H9 (cell line): ENCODE measurements around the gene NCAM1. TPM values are rescaled to one million over a fixed set of nuclear protein-coding genes. Genes with fewer than 3 reads are reported as not detected.

Experiments used
- DNase-seq: peaks from one replicate; pipeline ENCODE4 v3.0.0-alpha.2; 2017
- H2AFZ ChIP-seq: one replicate; pipeline ENCODE4 v1.6.1; 2013; ENCODE audit warnings: mild to moderate bottlenecking, low read length, control low read depth, moderate library complexity
- H2AK5ac ChIP-seq: 2 replicates; pipeline ENCODE4 v1.6.1; 2013; ENCODE audit warnings: low read length, control low read depth, mixed read lengths; ENCODE audit not compliant: insufficient read length
- H2BK120ac ChIP-seq: one replicate; pipeline ENCODE4 v1.6.1; 2013; ENCODE audit warnings: low read depth, mild to moderate bottlenecking, low read length, control low read depth, inconsistent platforms; ENCODE audit not compliant: poor library complexity, severe bottlenecking
- H2BK12ac ChIP-seq: 2 replicates; pipeline ENCODE4 v1.6.1; 2013; ENCODE audit warnings: low read length, control low read depth, mixed read lengths, low read depth; ENCODE audit not compliant: insufficient read length
- H2BK15ac ChIP-seq: 2 replicates; pipeline ENCODE4 v1.6.1; 2013; ENCODE audit warnings: low read depth, low read length, control low read depth
- H2BK20ac ChIP-seq: one replicate; pipeline ENCODE4 v1.6.1; 2013; ENCODE audit warnings: low read depth, mild to moderate bottlenecking, low read length, control low read depth, inconsistent platforms; ENCODE audit not compliant: poor library complexity, severe bottlenecking
- H2BK5ac ChIP-seq: 2 replicates; pipeline ENCODE4 v1.6.1; 2013; ENCODE audit warnings: low read length, control low read depth, mixed read lengths; ENCODE audit not compliant: insufficient read length
- H3K14ac ChIP-seq: 2 replicates; pipeline ENCODE4 v1.6.1; 2013; ENCODE audit warnings: low read length, control low read depth; ENCODE audit not compliant: insufficient read depth
- H3K18ac ChIP-seq: 2 replicates; pipeline ENCODE4 v1.6.1; 2013; ENCODE audit warnings: low read depth, mild to moderate bottlenecking, mixed read lengths, low read length, control low read depth; ENCODE audit not compliant: insufficient read length
- H3K23ac ChIP-seq: 2 replicates; pipeline ENCODE4 v1.6.1; 2013; ENCODE audit warnings: low read length, control low read depth, mixed read lengths, low read depth; ENCODE audit not compliant: insufficient read length
- H3K23me2 ChIP-seq: 2 replicates; pipeline ENCODE4 v1.6.1; 2013; ENCODE audit warnings: low read depth, mild to moderate bottlenecking, mixed read lengths, low read length, control low read depth; ENCODE audit not compliant: insufficient read length, poor library complexity, severe bottlenecking
- H3K27ac ChIP-seq: 2 replicates; pipeline ENCODE4 v1.5.1; 2013; ENCODE audit warnings: low read length, control low read depth, mixed read lengths, low read depth; ENCODE audit not compliant: insufficient read length
- H3K27me3 ChIP-seq: 2 replicates; pipeline ENCODE4 v1.6.1; 2013; ENCODE audit warnings: low read length, control low read depth, inconsistent platforms; ENCODE audit not compliant: insufficient read depth
- H3K4ac ChIP-seq: 2 replicates; pipeline ENCODE4 v1.6.1; 2013; ENCODE audit warnings: low read depth, mild to moderate bottlenecking, control low read depth, inconsistent platforms, low read length, moderate library complexity
- H3K4me1 ChIP-seq: 2 replicates; pipeline ENCODE4 v1.6.1; 2013; ENCODE audit warnings: low read length, control low read depth, inconsistent platforms; ENCODE audit not compliant: insufficient read depth
- H3K4me2 ChIP-seq: 2 replicates; pipeline ENCODE4 v1.6.1; 2013; ENCODE audit warnings: low read length, control low read depth, mixed read lengths; ENCODE audit not compliant: insufficient read length, insufficient read depth
- H3K56ac ChIP-seq: 2 replicates; pipeline ENCODE4 v1.6.1; 2013; ENCODE audit warnings: low read depth, mild to moderate bottlenecking, mixed read lengths, low read length, control low read depth; ENCODE audit not compliant: insufficient read length
- H3K79me1 ChIP-seq: 2 replicates; pipeline ENCODE4 v1.6.1; 2013; ENCODE audit warnings: low read depth, mild to moderate bottlenecking, moderate library complexity, low read length, control low read depth, inconsistent platforms; ENCODE audit not compliant: insufficient read depth, poor library complexity, severe bottlenecking
- H3K79me2 ChIP-seq: 2 replicates; pipeline ENCODE4 v1.6.1; 2013; ENCODE audit warnings: low read length, control low read depth, inconsistent platforms; ENCODE audit not compliant: insufficient read depth
- H3K9ac ChIP-seq: 2 replicates; pipeline ENCODE4 v1.6.1; 2013; ENCODE audit warnings: low read length, control low read depth, mixed read lengths; ENCODE audit not compliant: insufficient read length; ENCODE audit errors: extremely low read depth
- H3K9me3 ChIP-seq: one replicate; pipeline ENCODE4 v1.6.1; 2013; ENCODE audit warnings: low read depth, low read length, inconsistent platforms; ENCODE audit not compliant: control insufficient read depth
- H3T11ph ChIP-seq: one replicate; pipeline ENCODE4 v1.6.1; 2013; ENCODE audit warnings: mild to moderate bottlenecking, low read length, control low read depth, inconsistent platforms
- H4K20me1 ChIP-seq: one replicate; pipeline ENCODE4 v1.6.1; 2013; ENCODE audit not compliant: control insufficient read depth, insufficient read length, insufficient read depth
- H4K5ac ChIP-seq: 2 replicates; pipeline ENCODE4 v1.6.1; 2013; ENCODE audit warnings: low read depth, mild to moderate bottlenecking, mixed read lengths, low read length, control low read depth; ENCODE audit not compliant: insufficient read length
- H4K8ac ChIP-seq: replicated peaks from 2 replicates; pipeline ENCODE4 v1.6.1; 2013; ENCODE audit warnings: low read length, control low read depth, mixed read lengths, low read depth; ENCODE audit not compliant: insufficient read length
- H4K91ac ChIP-seq: 2 replicates; pipeline ENCODE4 v1.6.1; 2013; ENCODE audit warnings: low read depth, mild to moderate bottlenecking, moderate library complexity, mixed read lengths, low read length, control low read depth; ENCODE audit not compliant: insufficient read length
- H3K27ac Mint-ChIP-seq, 3 experiments: 2 replicates in 2 of 3; 3 replicates in 1 of 3; pipeline ENCODE4 v1.8.0; 2020 to 2021; ENCODE audit warnings: mixed read lengths in 3 of 3, mild to moderate bottlenecking in 1 of 3, moderate library complexity in 1 of 3
- H3K27me3 Mint-ChIP-seq: 2 replicates; pipeline ENCODE4 v1.8.0; 2021; ENCODE audit warnings: low read depth, mild to moderate bottlenecking, moderate library complexity, mixed read lengths
- H3K36me3 Mint-ChIP-seq, 3 experiments: 2 replicates in 2 of 3; 3 replicates in 1 of 3; pipeline ENCODE4 v1.8.0; 2020 to 2021; ENCODE audit warnings: low read depth in 3 of 3, mixed read lengths in 3 of 3; ENCODE audit not compliant: insufficient read depth in 1 of 3
- H3K4me1 Mint-ChIP-seq, 2 experiments: 2 replicates each; pipeline ENCODE4 v1.8.0; 2020; ENCODE audit warnings: mixed read lengths in 2 of 2
- H3K4me3 Mint-ChIP-seq, 2 experiments: 2 replicates in 1 of 2; 3 replicates in 1 of 2; pipeline ENCODE4 v1.8.0; 2020 to 2021; ENCODE audit warnings: mild to moderate bottlenecking in 2 of 2, mixed read lengths in 2 of 2, moderate library complexity in 1 of 2
- H3K9me3 Mint-ChIP-seq, 2 experiments: 2 replicates in 1 of 2; 3 replicates in 1 of 2; pipeline ENCODE4 v1.8.0; 2020; ENCODE audit warnings: mild to moderate bottlenecking in 2 of 2, mixed read lengths in 2 of 2, moderate library complexity in 1 of 2
- WGBS: extraction: QIAGEN DNeasy Blood & Tissue Kit; methylation state at CpG from one replicate; pipeline ENCODE4 v1.1.7; 2013; ENCODE audit warnings: missing lambda C conversion rate, low lambda C conversion rate, mixed read lengths; ENCODE audit not compliant: insufficient read length; ENCODE audit errors: extremely low coverage; 5-methylcytosine and 5-hydroxymethylcytosine counted together
- total RNA-seq: library from RNA; stranded (reverse); gene quantifications from 2 replicates; pipeline ENCODE4 v1.2.1, GENCODE V29; 2021
- TF ChIP-seq, protein P1 (sequence below): fragments of 200-600 bp; sonication (generic); conservative IDR thresholded peaks from 3 replicates; pipeline ENCODE4 v1.8.0; 2021; ENCODE audit warnings: antibody characterized with exemption, mild to moderate bottlenecking

Gene NCAM1
- total RNA-seq, 1 experiment from 2014 or later, result 2.5 TPM

DNA sequence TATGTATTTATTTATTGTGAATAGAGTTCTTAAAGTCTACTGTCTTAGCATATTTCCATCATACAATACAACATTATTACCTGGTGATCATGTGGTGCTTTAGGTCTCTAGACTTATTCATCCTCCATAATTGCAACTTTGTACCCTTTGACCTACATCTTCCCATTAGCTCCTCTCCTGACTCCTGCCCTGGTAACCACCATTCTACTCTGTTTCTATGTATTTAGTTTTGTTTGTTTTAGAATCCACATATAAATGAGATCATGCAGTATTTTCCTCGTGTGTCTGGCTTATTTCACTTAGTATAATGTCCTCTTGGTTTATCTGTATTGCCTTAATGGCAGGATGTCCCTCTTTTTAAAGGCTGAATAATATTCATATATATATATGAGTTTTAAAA, 22.7 kb downstream of the NCAM1 start:
- H3K4me3 Mint-ChIP-seq, result no peak overlapping the region
- peaks cover under 1 to 10% (median 2%) of the 10 kb centered on the region in 3 experiments; a peak in 6 of 7 replicates for H3K36me3 Mint-ChIP-seq
- no peak overlapping the region for H3K56ac ChIP-seq
- no peak overlapping the region for H3K23ac ChIP-seq
- H3K27ac Mint-ChIP-seq, result no peak overlapping the region
- no peak overlapping the region for H2BK20ac ChIP-seq
- no peaks in the 10 kb centered on the region for H3K27me3 ChIP-seq
- H3T11ph ChIP-seq, result no peak overlapping the region
- H2BK12ac ChIP-seq, result no peak overlapping the region
- no peaks in the 10 kb centered on the region for H3K9me3 ChIP-seq
- H3K27me3 Mint-ChIP-seq, result no peaks in the 10 kb centered on the region
- WGBS, result no CpG with 5 or more reads among the region's 1 CpG
- H3K4me2 ChIP-seq, result no peak overlapping the region
- H4K8ac ChIP-seq, result no peak overlapping the region
- H3K27ac ChIP-seq, result no peak overlapping the region
- H3K14ac ChIP-seq, result no peak overlapping the region
- H3K9ac ChIP-seq, result no peak overlapping the region
- H3K4ac ChIP-seq, result no peak overlapping the region
- H2BK120ac ChIP-seq, result no peak overlapping the region
- H4K20me1 ChIP-seq, result no peaks in the 10 kb centered on the region
- no peaks in the 10 kb centered on the region for H3K79me2 ChIP-seq
- H3K9me3 Mint-ChIP-seq, result peaks cover 17 to 18% of the 10 kb centered on the region in 2 experiments
- H4K91ac ChIP-seq, result no peak overlapping the region
- no peak overlapping the region for H2AFZ ChIP-seq
- no peaks in the 10 kb centered on the region; the same call in 1 of the 2 replicates for H3K4me1 ChIP-seq
- no peak overlapping the region for H2AK5ac ChIP-seq
- TF ChIP-seq, protein P1, sequence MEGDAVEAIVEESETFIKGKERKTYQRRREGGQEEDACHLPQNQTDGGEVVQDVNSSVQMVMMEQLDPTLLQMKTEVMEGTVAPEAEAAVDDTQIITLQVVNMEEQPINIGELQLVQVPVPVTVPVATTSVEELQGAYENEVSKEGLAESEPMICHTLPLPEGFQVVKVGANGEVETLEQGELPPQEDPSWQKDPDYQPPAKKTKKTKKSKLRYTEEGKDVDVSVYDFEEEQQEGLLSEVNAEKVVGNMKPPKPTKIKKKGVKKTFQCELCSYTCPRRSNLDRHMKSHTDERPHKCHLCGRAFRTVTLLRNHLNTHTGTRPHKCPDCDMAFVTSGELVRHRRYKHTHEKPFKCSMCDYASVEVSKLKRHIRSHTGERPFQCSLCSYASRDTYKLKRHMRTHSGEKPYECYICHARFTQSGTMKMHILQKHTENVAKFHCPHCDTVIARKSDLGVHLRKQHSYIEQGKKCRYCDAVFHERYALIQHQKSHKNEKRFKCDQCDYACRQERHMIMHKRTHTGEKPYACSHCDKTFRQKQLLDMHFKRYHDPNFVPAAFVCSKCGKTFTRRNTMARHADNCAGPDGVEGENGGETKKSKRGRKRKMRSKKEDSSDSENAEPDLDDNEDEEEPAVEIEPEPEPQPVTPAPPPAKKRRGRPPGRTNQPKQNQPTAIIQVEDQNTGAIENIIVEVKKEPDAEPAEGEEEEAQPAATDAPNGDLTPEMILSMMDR, result no peak
- no peak for DNase-seq
- H2BK5ac ChIP-seq, result no peak overlapping the region
- no peaks in the 10 kb centered on the region for H3K23me2 ChIP-seq
- H2BK15ac ChIP-seq, result no peak overlapping the region
- no peak overlapping the region for H3K18ac ChIP-seq
- no peak overlapping the region for H4K5ac ChIP-seq
- peaks cover 9 to 11% of the 10 kb centered on the region in 2 experiments for H3K4me1 Mint-ChIP-seq
- no peaks in the 10 kb centered on the region for H3K79me1 ChIP-seq
